ENCODE results near the gene HMX1. TPM values are rescaled to one million over a fixed set of nuclear protein-coding genes. Genes with fewer than 3 reads are reported as not detected.

Gene HMX1
- total and polyA plus RNA-seq, 9 donors: not detected

- peak in 2 of 5 donors; percentile 5 to 7 for DNase-seq
- Histone ChIP-seq H3K4me3 (no peak overlapping the region), H3K4me1 (ENCODE audit: insufficient read depth) (no peaks in the 10 kb centered on the region), H3K27ac (no peak overlapping the region), H3K9me3 (no peaks in the 10 kb centered on the region), H3K36me3 (no peaks in the 10 kb centered on the region), H3K27me3 (no peaks in the 10 kb centered on the region)
- 74 to 83% (median 77%) methylated on average over 13 of the region's 13 CpGs for WGBS, 3 donors
- TF ChIP-seq POLR2A (IDR thresholded peaks at IDR 0.05) (no peak), EP300 (IDR thresholded peaks at IDR 0.05) (no peak), CTCF (IDR thresholded peaks at IDR 0.05) (no peak)
- intact Hi-C loops (cut with DNase I): no loop called here
Observed at GRCh38 chr4:8831221-8832112, 40.2 kb downstream of the HMX1 start.

GRCh38 chr4:8830611-8831200 lies 40.9 kb downstream of the HMX1 start:
- H3K36me3 ChIP-seq: no peaks in the 10 kb centered on the region
- no peaks in the 10 kb centered on the region for H3K4me1 ChIP-seq (ENCODE audit: insufficient read depth)
- no peaks in the 10 kb centered on the region for H3K9me3 ChIP-seq
- H3K27me3 ChIP-seq: no peaks in the 10 kb centered on the region
- 78 to 83% (median 78%) methylated on average over 11 of the region's 11 CpGs for WGBS, 3 donors
- peak in 3 of 5 donors; percentile 2 to 3 (median 2) for DNase-seq
- TF ChIP-seq EP300 (IDR thresholded peaks at IDR 0.05): no peak
- TF ChIP-seq CTCF (IDR thresholded peaks at IDR 0.05): no peak
- TF ChIP-seq POLR2A (IDR thresholded peaks at IDR 0.05): no peak
- intact Hi-C loops (cut with DNase I): no loop called here
- no peak overlapping the region for H3K27ac ChIP-seq
- H3K4me3 ChIP-seq: no peak overlapping the region

GRCh38 chr4:8830056-8830455 lies 41.6 kb downstream of the HMX1 start:
- no peaks in the 10 kb centered on the region for H3K36me3 ChIP-seq
- no peak overlapping the region for H3K27ac ChIP-seq
- 47 to 60% (median 50%) methylated on average over 7 of the region's 7 CpGs for WGBS, 3 donors
- TF ChIP-seq POLR2A (IDR thresholded peaks at IDR 0.05) (no peak), EP300 (IDR thresholded peaks at IDR 0.05) (no peak), CTCF (IDR thresholded peaks at IDR 0.05) (no peak)
- no peaks in the 10 kb centered on the region for H3K4me1 ChIP-seq (ENCODE audit: insufficient read depth)
- H3K4me3 ChIP-seq: no peak overlapping the region
- peak in 1 of 5 donors; percentile 3 for DNase-seq
- intact Hi-C loops (cut with DNase I): no loop called here
- no peaks in the 10 kb centered on the region for H3K9me3 ChIP-seq
- H3K27me3 ChIP-seq: no peaks in the 10 kb centered on the region

GRCh38 chr4:8829584-8829983 lies 42.1 kb downstream of the HMX1 start:
- Histone ChIP-seq H3K4me3 (no peak overlapping the region), H3K36me3 (no peaks in the 10 kb centered on the region), H3K4me1 (ENCODE audit: insufficient read depth) (no peaks in the 10 kb centered on the region), H3K9me3 (no peaks in the 10 kb centered on the region), H3K27me3 (no peaks in the 10 kb centered on the region), H3K27ac (no peak overlapping the region)
- 62 to 88% (median 71%) methylated on average over 2 of the region's 2 CpGs for WGBS, 3 donors
- DNase-seq: no peak
- intact Hi-C loops (cut with DNase I): no loop called here
- no peak for TF ChIP-seq EP300 (IDR thresholded peaks at IDR 0.05)
- no peak for TF ChIP-seq CTCF (IDR thresholded peaks at IDR 0.05)
- no peak for TF ChIP-seq POLR2A (IDR thresholded peaks at IDR 0.05)
